ENCODE results near the gene NCCRP1.

Gene NCCRP1, protein sequence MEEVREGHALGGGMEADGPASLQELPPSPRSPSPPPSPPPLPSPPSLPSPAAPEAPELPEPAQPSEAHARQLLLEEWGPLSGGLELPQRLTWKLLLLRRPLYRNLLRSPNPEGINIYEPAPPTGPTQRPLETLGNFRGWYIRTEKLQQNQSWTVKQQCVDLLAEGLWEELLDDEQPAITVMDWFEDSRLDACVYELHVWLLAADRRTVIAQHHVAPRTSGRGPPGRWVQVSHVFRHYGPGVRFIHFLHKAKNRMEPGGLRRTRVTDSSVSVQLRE

DNA sequence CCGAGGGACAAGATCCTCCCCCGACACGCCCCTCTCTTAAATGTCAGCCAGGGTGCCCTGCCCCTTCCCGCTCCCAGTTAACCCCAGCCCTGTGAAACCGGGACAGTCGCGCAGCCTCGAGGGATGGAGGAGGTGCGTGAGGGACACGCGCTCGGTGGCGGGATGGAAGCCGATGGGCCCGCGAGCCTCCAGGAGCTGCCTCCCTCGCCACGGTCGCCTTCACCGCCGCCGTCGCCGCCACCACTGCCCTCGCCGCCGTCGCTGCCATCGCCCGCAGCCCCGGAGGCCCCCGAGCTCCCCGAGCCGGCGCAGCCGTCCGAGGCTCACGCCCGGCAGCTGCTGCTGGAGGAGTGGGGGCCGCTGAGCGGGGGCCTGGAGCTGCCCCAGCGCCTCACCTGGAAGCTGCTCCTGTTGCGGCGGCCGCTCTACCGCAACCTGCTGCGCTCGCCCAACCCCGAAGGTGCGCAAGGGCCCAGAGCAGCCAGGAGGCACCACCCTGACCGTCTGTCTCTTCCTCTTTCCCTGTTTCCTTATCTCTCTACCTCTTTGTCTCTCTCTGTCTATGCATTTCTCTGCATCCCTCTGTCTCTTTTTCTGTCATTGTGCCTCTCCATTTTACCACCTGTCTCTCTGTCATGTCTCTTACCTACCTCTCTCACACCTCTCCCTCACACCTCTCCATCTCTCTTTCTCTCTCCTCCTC is at the start of gene NCCRP1:
TSS of gene NCCRP1 (plus strand) at position 105 of the 703 bp plus-strand sequence. CDS start at position 124, 19 bp downstream.
- DNase-seq = no peak

DNA sequence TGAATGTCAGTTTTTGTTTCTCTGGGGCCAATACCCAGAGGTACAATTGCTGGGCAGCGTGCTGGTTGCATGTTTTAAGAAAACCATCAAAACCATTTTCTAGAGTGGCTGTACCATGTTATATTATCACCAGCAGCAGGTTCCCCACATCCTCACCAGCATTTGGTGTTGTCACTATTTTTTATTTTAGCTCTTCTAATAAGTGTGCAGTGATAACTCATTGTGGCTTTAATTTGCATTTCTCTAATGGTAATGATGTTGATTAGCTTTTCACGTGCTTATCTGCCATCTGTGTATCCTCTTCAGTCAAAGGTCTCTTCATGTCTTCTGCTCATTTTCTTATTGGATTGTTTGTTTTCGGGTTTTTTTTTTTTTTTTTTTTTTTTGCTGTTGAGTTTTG is 49.3 kb upstream of the NCCRP1 start:
- no peak for DNase-seq

DNA sequence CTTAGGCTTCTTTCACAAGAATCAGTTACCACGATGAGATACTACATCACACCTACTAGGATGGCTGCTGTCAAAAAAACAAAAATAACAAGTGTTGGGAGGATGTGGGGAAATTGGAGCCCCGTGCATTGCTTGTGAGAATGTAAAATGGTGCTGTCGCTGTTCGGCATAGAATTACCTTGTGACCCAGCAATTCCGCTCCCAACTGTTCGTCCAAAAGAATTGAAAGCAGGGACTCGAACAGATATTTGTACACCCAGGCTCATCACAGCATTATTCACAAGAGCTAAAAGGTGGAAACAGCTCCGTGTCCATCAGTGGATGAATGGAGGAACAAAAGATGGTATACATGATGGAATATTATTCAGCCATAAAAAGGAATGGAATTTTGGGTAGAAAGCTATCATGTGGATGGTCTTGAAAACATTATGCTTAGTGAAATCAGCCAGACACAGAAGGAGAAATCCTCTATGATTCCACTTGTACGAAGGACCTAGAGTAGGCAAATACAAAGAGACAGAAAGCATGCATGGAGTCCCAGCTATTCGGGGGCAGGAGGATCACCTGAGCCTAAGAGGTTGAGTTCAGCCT is 47.7 kb upstream of the NCCRP1 start:
- DNase-seq = no peak

DNA sequence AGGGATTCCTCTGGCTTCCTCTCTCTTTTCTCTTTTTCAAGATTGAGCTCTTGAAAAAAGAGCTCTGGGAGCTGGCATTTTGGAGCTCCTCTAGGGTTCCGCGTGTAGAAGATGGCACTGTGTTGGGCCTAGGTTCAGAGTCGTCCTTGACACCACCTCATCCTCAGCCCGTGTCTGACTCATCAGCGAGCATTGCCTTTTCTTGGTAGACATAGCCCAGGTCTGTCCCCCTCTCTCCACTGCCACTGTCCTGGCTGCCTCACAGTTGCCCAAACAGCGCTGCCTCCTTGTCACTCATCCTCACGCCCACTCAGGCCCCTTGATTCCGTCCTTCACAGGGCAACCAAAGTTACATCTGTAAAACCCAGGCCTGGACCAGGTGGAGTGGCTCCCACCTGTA is 46.5 kb upstream of the NCCRP1 start:
- DNase-seq = no peak

DNA sequence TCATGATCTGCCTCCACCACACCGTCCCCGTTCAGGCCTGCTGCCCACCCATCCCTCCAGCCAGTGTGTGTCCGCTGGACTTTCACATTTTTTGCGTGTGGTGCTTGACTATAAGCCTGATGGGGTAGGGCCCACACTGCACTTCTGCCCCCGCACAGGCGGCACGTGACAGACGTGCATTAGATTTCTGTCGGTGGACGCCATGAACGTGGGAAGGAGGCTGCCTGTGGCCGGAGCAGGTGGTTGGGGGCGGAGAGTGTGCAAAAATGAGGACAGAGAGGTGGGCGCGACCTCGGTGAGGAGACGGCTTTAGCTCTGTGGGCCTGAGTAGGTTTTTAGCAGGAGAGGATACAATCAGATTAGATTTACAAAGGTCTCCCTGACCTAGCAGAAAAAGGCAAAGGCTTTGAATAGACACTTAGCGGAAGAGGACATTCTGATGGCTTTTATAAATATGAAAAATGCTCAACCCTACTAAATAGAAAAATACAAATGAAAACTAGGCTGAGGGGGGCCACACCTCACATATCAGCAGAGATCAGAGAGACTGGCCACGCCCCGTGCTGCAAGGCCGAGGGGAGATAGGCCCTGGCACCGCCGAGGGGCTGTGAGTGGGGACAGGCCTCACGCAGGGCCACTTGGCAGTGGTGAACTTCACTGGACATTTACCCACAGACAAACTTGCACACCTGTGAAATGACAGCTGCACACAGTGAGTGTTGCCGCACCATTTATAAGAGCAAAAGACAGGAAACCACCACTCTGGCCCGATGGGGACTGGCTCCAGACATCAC is 45.8 kb upstream of the NCCRP1 start:
- DNase-seq = no peak

DNA sequence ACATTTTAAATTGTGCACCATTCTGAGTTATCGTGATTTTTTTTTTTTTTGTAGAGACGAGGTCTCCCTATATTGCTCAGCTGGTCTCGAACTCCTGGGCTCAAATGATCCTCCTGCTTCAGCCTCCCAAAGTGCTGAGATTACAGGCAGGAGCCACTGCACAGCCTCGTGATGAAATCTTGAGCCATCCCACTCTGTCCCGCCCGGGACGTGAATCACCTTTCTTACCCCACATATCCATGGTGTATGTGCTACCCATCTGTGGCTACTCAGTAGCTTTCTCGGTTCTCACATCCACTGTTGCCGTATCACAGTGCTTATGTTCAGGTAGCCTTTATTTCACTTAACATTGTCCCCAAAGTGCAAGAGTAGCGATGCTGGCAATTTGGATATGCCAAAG is 44.7 kb upstream of the NCCRP1 start:
- no peak for DNase-seq

DNA sequence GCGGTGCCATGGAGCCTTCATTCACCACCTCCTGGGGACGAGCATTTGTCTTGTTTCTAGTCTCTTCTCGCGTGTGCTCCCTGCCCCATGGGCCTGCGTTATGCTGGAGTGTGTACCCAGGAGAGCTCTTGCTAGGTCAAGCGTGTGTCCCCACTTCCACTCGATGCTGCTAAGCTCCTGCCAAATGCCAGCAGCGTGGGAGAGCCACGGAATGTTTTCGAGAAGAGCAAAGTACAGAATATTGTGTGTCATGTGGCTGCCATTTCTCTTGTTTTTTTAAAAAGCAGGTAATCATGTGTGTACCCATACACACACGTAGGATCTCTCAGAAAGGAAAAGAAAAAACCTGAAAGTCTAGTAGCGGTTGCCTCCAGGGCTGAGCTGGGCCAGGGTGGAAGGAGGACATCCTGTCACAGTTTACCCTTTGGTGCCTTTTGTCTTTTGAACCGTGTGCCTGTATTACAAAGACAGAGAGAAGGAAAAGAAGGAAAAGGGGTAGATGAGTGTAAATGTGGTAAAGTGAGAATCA is 42.6 kb upstream of the NCCRP1 start:
- no peak for DNase-seq

DNA sequence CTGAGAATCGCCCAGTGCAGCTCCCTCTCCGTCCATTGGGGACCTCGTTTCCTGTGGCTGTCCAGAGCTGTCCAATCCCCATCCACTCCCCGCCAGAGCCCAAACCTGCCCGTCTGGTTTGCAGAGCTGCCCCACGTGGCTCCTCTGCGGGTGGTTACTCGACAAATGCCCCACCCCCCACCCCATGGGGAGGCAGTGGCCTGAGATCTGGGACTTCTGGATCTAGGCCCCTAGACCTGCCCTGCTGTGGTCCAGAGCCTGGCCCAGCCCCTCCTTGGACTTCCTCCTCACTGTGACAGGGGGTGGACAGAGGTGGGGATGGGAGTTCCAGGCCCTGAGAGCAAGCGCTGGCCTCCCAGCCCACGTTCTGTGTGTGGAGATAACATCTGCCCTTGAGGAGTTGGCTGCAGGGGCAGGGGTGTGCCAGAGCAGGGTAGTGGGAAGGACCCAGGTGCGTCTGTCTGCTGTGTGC is 42.1 kb upstream of the NCCRP1 start:
- no peak for DNase-seq

DNA sequence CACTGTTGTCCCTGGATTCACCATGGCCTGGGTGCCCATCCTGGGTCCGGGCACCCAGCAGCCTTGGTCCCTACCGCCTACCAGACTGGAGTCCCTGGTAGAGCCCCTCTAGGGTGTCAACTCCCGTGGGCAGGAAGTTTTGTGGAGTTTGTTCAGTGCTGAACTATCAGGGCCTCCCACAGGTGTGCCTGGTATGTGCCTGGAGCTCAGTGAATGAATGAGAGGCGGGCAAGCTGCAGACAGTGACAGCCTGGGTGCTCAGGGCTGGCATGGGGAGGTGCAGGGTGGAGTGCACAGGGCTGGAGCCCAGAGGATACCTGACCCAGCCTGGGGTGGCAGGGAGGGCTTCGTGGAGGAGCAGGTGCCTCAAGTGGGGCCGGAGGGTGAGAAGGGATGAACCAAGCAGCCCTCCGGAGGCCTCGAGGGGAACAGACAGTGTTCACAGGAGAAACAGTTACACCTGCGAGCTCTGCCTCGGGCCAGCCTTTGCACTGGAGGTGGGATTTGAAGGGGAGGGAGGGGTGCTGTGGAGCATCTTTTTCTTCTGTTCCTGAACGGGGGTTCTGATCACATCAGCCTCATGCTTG is 41.6 kb upstream of the NCCRP1 start:
- DNase-seq = no peak

DNA sequence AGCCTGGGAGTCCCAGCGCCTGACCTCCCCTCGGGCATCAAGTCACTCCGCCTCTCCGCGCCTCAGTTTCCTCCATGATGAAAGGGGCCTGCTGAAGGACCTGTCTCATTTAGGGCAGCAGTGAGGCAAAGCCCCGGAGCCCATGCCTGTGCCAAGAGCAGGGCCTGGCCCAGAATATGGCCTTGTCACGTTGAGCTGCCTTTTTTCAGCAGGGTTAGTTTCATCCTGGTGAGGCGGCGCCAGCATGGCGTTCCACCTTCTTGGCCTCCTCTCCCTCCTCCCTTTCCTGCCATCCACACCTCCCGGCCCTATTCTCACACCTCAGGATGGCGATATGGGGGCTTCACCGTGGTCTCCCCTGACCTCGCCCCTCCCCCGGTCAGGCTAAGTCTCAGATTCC is 41.0 kb upstream of the NCCRP1 start:
- DNase-seq = no peak

DNA sequence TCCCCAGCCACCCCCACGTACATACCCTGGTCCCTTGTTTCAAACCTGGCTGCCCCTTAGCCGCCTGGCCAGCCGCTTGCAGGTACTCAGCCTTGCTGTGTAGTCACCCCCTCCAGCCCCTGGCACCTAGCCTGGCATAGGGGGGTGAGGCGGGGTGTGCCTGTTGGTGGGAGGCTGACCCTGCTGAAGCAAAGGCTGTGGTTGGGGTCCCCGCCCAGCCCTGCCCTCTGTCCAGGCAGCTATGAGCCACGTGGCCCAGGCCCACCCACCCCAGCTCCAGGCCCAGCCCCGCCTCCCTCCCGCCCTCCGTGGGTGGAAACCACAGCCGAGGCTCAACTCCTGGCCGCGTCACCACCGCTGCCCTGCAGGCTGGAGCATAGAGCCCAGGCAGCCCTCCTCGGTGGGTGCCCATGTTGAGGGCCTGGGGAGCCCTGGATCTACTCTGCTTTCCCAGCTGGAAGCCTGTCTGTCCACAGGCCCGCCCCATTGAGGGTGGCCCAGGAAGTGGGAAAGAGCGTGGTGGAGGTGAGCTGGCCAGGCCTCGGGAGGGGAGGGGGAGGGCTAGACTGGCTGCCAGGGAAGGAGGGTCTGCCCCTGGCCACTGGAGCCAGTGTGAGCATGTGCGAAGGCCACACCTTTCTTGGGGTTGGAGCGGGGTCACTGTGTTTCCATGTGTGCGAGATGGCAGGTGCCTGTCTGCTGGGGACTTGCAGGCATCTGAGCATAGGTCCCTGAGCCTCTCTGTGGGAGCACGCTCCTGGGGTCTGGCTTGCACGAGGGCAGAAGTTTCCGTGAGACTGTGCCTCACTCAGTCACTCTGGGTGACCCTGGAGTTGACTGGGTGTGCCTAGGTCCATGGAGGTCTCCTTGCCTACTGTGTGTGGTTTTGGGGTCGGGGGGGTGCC is 40.2 kb upstream of the NCCRP1 start:
- DNase-seq = no peak

DNA sequence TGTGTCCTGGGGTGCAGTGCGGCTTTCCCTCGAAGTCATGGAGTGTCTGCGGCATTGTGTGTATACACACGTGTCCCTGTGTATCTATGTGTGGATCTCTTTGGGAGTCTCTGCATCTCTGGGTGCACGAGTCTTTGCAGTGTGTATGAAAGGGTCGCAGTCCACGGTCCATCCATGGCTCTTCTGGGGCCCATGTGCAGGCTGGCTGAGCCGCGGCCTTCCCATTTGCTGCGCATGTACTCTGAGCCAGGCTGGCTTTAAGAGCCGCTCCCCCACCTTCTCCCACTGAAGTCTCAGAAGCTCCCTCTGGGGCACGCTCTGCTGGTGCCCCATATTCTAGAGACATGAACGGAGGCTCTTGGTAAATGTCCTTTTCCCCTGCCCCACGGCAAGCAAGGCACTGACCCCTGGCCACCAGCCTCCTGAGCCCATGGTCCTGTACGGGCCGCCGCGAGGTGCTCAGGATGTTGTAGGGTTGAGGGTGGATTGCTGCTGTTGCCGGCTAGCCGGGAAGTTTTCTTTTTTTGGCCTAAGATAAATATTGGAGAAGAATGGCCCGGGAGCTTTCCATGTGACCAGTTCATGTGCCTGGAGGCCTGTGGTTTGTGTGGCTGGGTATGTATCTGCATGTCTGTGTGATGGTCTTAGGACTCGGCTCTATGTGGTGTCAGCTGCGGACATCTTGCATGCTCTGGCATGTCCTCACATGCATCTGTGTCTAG is 39.3 kb upstream of the NCCRP1 start:
- DNase-seq = no peak

DNA sequence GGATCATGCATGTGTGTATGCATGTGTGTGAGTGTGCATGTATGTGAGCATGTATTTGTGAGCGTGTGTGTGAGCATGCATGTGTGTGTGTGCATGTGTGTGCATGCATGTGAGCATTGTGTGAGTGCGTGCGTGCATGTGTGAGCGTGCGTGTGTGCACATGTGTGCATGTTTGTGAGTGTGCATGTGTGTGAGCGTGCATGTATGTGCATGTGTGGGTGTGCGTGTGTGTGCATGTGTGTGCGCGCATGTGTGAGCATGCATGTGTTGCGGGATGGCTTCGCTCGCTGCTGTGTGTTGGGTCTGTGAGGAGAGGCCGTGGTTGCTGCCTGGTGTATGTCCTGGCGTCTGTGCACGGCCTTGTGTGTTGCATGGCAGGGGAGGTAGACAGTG is 38.8 kb upstream of the NCCRP1 start:
- no peak for DNase-seq

DNA sequence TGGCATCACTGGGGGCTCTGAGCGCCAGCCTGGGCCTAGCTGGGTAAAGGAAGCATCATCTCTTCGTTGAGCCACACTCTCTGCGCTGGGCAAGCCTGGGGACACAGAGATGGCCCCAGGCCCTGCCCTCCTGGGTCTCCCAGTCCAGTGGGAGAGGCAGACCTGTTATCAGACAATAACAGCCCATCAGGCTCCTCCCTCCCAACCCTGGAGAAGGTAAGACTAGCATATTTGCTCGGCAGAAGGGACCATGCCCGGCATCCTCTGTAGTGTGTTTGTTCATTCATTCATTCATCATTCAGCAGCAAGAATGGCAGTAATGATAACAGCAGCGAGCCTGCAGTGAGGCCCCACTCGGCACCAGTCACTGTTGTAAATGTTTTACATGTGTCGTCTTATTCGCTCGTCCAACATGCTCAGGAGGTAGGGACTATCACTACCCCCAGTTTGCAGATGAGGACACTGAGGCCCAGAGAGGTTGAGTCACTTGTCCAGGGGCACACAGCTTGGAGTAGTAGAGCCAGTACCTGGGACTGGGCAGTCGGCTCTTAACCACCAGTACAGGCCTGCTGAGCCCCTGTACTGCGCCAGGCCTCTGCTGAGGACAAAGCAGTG is 38.0 kb upstream of the NCCRP1 start:
- DNase-seq = no peak

DNA sequence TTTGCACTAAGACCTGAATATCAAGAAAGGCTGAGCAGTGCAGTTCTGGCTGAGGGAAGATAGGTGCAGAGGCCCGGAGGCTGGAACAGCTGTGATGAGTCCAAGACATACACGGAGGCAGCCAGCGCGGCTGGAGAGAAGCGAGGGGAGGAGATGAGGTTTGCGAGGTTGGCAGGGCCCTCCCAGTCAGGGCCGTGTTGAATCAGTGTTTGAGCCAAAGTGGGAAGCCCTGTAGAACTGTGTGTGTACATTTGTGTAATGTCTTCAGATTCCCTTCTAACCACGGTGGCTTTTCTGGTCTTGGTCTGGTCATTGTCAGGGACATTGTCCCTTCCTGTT is 36.3 kb upstream of the NCCRP1 start:
- DNase-seq = no peak

DNA sequence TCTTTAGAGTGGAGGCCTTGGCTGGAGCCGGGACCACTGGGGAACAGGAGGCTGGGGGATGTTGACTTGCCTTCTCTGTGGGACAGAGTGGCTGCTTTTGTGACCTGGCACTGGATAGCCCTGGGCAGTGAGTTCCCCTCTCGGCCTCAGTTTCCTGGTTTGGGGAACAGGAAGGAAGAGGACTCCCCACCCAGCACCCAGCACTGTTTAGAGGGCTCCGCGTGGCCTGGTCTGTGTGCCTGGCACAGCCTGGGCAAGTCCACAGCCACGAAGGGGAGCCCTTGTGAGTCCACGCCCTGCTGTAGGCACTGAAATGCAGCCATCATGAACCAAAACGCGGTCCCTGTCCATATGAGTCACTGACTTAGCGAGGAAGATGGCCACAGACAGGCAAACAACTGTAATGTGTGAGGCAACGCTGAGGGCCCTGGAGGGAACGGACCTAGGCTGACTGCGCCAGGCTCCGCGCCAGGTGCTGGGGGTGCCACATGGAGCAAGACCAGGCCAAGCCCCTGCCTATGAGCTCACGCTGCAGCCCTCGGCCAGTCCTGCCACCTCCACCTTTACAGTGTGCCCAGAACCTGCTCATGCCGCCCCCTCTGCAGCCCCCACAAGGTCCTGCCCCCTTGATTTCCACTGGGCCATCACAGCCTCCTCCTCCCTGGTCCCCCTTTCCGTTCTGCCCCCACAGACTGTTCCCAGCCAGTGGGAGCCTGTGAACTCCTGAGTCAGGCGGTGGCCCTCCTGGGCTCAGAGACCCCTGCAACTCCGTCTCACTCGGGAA is 35.7 kb upstream of the NCCRP1 start:
- no peak for DNase-seq

DNA sequence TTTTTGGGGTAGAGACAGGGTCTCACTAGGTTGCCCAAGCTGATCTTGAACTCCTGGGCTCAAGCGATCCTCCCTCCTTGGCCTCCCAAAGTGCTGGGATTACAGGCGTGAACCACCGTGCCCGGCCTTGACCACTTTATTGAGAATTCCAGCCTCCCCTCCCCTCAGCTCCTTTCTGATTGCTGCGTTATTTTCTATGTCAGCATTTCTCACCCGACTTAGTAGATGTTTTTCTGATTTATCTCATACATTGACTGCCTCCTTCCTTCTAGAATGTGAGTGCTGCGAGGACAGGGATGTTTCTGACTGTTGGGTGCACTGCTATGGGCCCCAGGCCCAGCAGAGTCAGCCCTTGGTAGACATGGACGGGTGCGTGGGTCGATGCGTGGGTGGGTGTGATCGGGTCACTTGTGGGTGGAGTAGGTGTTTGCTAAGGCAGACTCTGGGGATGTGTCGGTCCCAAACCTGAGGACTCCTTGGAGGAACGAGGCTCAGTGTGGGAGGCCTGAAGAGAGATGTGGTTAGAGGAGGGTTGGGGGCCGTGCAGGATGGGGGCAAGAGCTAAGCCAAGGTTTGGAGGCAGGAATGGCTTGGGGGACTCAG is 34.2 kb upstream of the NCCRP1 start:
- DNase-seq = no peak

DNA sequence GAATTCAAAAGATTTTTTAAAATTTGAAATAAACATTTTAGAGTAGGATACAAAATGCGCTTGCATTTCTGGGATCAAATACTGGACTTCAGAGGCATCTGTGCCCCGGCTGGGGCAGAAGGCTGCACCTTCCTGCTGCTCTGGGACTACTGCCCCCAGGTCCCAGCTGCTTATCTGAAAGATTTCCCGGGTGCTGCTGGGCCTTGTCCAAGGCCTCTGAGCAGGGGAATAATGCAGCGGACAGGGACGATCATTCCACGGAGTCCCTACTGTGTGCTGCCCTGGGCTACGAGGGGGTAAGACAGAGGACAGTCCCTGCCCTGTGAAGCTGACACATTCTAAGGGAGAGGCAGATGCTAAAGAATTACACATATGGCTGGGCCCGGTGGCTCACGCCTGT is 33.1 kb upstream of the NCCRP1 start:
- DNase-seq = no peak

DNA sequence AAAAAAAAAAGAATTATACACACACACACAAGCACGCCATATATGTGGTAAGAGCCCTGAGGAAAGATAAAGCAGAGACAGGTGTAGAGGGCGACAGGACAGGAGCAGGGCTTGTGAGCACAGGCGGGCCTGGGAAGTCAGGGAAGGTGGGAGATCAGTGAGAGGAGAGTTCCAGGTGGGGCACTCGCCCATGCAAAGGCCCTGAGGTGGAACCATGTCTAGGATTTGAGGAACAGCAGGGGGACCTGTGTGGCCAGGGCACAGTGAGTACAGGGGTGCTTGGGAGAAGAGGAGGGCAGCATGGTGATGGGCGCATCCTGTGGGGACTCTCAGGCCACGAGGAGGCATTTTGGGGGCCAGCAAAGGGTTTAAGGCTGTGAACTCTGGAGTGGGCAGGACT is 32.5 kb upstream of the NCCRP1 start:
- DNase-seq = no peak
